ENCODE measurements around the gene WDFY2. TPM values are rescaled to one million over a fixed set of nuclear protein-coding genes. Genes with fewer than 3 reads are reported as not detected.
"Not testable (repeated sequence)": the region's sequence is repeated elsewhere in the genome, so short reads cannot be mapped to it uniquely, and the experiment has no call there.

The WDFY2 gene
- total RNA-seq, 1 donor from 2014 or later = 3.9 TPM

DNA sequence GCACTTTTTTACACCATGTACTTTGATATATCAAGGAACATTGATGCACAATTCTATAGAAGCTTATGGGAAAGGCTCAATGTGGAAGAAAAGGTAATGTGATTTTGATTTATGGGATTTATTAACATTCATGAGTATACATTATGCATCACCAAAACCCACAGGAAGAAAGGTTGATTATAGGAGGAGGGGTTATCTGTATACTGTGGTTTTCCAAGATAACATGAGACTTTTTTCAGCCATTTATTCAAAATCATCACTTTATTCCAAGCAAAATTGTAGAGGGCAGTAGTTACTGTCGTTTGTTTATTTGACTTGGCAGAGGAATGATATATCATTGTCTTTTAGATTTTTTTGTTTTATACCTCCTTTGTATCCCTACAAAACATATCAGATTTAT is 54.9 kb downstream of the WDFY2 start:
- Mint-ChIP-seq H3K4me3 (ENCODE audit: unreplicated experiment) (no peak overlapping the region), H3K9me3 (ENCODE audit: low read depth) (no peaks in the 10 kb centered on the region), H3K36me3 (ENCODE audit: low read depth) (no peaks in the 10 kb centered on the region), H3K27me3 (ENCODE audit: low read depth) (no peaks in the 10 kb centered on the region), H3K27ac (ENCODE audit: unreplicated experiment) (no peak overlapping the region), H3K4me1 (ENCODE audit: low read depth) (peaks cover 47% of the 10 kb centered on the region)
- TF ChIP-seq, protein P1, sequence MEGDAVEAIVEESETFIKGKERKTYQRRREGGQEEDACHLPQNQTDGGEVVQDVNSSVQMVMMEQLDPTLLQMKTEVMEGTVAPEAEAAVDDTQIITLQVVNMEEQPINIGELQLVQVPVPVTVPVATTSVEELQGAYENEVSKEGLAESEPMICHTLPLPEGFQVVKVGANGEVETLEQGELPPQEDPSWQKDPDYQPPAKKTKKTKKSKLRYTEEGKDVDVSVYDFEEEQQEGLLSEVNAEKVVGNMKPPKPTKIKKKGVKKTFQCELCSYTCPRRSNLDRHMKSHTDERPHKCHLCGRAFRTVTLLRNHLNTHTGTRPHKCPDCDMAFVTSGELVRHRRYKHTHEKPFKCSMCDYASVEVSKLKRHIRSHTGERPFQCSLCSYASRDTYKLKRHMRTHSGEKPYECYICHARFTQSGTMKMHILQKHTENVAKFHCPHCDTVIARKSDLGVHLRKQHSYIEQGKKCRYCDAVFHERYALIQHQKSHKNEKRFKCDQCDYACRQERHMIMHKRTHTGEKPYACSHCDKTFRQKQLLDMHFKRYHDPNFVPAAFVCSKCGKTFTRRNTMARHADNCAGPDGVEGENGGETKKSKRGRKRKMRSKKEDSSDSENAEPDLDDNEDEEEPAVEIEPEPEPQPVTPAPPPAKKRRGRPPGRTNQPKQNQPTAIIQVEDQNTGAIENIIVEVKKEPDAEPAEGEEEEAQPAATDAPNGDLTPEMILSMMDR (IDR thresholded peaks at IDR 0.05) = no peak
- DNase-seq (ENCODE audit: low spot score) = no peak

- not testable (repeated sequence) for H3K9me3 Mint-ChIP-seq (ENCODE audit: low read depth); H3K4me3 Mint-ChIP-seq (ENCODE audit: unreplicated experiment); H3K36me3 Mint-ChIP-seq (ENCODE audit: low read depth); H3K27ac Mint-ChIP-seq (ENCODE audit: unreplicated experiment); DNase-seq (ENCODE audit: low spot score); H3K27me3 Mint-ChIP-seq (ENCODE audit: low read depth)
- H3K4me1 Mint-ChIP-seq (ENCODE audit: low read depth) = peaks cover 62% of the 10 kb centered on the region
Measured at GRCh38 chr13:51640696-51641095, 56.4 kb downstream of the WDFY2 start.

GRCh38 chr13:51643105-51643881 is 59.0 kb downstream of the WDFY2 start:
- no peak for DNase-seq (ENCODE audit: low spot score)
- Mint-ChIP-seq H3K36me3 (ENCODE audit: low read depth) (no peaks in the 10 kb centered on the region), H3K4me1 (ENCODE audit: low read depth) (peaks cover 48% of the 10 kb centered on the region), H3K9me3 (ENCODE audit: low read depth) (no peaks in the 10 kb centered on the region), H3K4me3 (ENCODE audit: unreplicated experiment) (no peak overlapping the region), H3K27ac (ENCODE audit: unreplicated experiment) (peak overlapping the region; percentile 94), H3K27me3 (ENCODE audit: low read depth) (no peaks in the 10 kb centered on the region)
- TF ChIP-seq, protein P1 (IDR thresholded peaks at IDR 0.05) = peak; percentile 9

- no peaks in the 10 kb centered on the region for H3K36me3 Mint-ChIP-seq (ENCODE audit: low read depth)
- TF ChIP-seq, protein P1 (IDR thresholded peaks at IDR 0.05) = no peak
- no peak overlapping the region for H3K4me3 Mint-ChIP-seq (ENCODE audit: unreplicated experiment)
- no peaks in the 10 kb centered on the region for H3K9me3 Mint-ChIP-seq (ENCODE audit: low read depth)
- H3K4me1 Mint-ChIP-seq (ENCODE audit: low read depth) = peaks cover 44% of the 10 kb centered on the region
- no peak for DNase-seq (ENCODE audit: low spot score)
- H3K27ac Mint-ChIP-seq (ENCODE audit: unreplicated experiment) = peak overlapping the region; percentile 94
- H3K27me3 Mint-ChIP-seq (ENCODE audit: low read depth) = no peaks in the 10 kb centered on the region
Measured at GRCh38 chr13:51643882-51644281, 59.6 kb downstream of the WDFY2 start.

GRCh38 chr13:51644654-51645053 is 60.4 kb downstream of the WDFY2 start:
- TF ChIP-seq, protein P1 (IDR thresholded peaks at IDR 0.05) = no peak
- H3K36me3 Mint-ChIP-seq (ENCODE audit: low read depth) = no peaks in the 10 kb centered on the region
- peak overlapping the region; percentile 94 for H3K27ac Mint-ChIP-seq (ENCODE audit: unreplicated experiment)
- peaks cover 39% of the 10 kb centered on the region for H3K4me1 Mint-ChIP-seq (ENCODE audit: low read depth)
- no peaks in the 10 kb centered on the region for H3K9me3 Mint-ChIP-seq (ENCODE audit: low read depth)
- H3K27me3 Mint-ChIP-seq (ENCODE audit: low read depth) = no peaks in the 10 kb centered on the region
- H3K4me3 Mint-ChIP-seq (ENCODE audit: unreplicated experiment) = no peak overlapping the region
- no peak for DNase-seq (ENCODE audit: low spot score)

DNA sequence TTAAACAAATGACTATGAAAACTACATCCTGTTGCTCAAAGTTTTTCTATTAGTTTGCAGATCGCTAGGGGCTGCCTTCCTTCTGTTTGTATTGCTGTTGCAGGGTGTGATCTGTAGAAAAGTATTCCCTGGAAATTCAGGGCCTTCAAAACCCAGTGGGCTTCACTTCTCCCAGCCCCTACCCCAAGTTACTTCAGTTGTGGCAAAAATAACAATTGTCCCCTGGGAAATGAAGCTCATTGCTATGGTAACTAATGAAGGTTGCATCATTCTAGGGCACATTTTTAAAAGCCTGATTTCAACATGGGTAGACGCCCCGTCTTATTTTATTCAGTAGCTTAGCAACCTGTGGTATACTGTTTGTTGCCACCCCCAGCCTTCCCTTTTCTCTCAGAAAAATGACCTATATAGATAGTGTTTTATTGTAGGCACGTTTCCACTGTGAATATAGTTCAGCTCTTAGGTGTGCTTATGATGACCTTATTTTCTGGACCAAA is 60.9 kb downstream of the WDFY2 start:
- H3K9me3 Mint-ChIP-seq (ENCODE audit: low read depth) = no peaks in the 10 kb centered on the region
- peak overlapping the region; percentile 94 for H3K27ac Mint-ChIP-seq (ENCODE audit: unreplicated experiment)
- peaks cover 39% of the 10 kb centered on the region for H3K4me1 Mint-ChIP-seq (ENCODE audit: low read depth)
- no peak for DNase-seq (ENCODE audit: low spot score)
- TF ChIP-seq, protein P1 (IDR thresholded peaks at IDR 0.05) = no peak
- H3K36me3 Mint-ChIP-seq (ENCODE audit: low read depth) = no peaks in the 10 kb centered on the region
- H3K4me3 Mint-ChIP-seq (ENCODE audit: unreplicated experiment) = no peak overlapping the region
- H3K27me3 Mint-ChIP-seq (ENCODE audit: low read depth) = no peaks in the 10 kb centered on the region

Measured in chondrocyte (in vitro differentiated cells).